ENCODE measurements around the gene ZNF3. TPM values are rescaled to one million over a fixed set of nuclear protein-coding genes. Genes with fewer than 3 reads are reported as not detected.

The ZNF3 gene
- total RNA-seq, 1 experiment from 2014 or later, result 44.3 TPM

GRCh38 chr7:100119072-100119969 lies 37.8 kb upstream of the ZNF3 start, which contains the start of the genes CNPY4 and TAF6:
Gene CNPY4 (plus strand): TSS chr7:100119634. CDS start chr7:100119745, 111 bp downstream.
Gene TAF6 (minus strand): TSS chr7:100119358. CDS start chr7:100114209, 5,149 bp downstream.
- Histone ChIP-seq H3K9me3 (replicated peaks) (no peaks in the 10 kb centered on the region), H3K4me3 (peak within 1 kb of the TSS; percentile 80), H3K27me3 (no peaks in the 10 kb centered on the region), H3K27ac (peak within 1 kb of the TSS; percentile 92), H3K4me1 (no peaks in the 10 kb centered on the region), H3K36me3 (no peaks in the 10 kb centered on the region)
- peak; percentile 97 to 98 for DNase-seq

DNA sequence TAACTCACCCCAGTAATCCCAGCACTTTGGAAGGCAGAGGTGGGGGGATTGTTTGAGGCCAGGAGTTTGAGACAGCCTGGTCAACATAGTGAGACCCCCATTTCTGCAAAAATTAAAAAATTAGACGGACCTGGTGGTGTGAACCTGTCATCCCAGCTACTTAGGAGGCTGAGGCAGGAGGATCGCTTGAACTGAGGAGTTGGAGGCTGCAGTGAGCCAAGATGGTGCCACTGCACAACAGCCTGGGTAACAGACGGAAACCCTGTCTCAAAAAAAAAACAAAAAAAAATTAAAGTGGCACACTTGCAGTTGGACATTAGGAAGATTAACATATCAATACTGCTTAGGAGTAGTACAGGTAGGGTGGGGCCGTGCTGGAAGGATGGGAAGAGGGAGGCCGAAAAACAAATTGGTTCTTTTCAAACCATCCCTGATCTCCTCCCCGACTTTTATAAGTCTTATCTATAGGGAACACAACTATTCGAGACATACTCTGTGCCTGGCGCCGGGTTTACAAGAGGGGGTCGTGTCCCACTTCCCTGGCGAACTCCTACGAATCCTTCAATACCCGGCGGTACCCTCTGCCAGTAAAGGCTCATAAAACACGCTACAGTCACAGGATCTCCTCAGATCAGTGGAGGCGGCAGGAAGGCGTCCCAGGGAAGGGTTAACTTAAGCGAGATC lies 37.0 kb upstream of the ZNF3 start:
- DNase-seq, result no peak
- Histone ChIP-seq H3K4me3 (peak overlapping the region; percentile 80), H3K27ac (peak overlapping the region; percentile 92), H3K9me3 (replicated peaks) (no peaks in the 10 kb centered on the region), H3K27me3 (no peaks in the 10 kb centered on the region), H3K36me3 (peaks cover 3% of the 10 kb centered on the region; the same call in 1 of the 2 replicates), H3K4me1 (no peaks in the 10 kb centered on the region)

DNA sequence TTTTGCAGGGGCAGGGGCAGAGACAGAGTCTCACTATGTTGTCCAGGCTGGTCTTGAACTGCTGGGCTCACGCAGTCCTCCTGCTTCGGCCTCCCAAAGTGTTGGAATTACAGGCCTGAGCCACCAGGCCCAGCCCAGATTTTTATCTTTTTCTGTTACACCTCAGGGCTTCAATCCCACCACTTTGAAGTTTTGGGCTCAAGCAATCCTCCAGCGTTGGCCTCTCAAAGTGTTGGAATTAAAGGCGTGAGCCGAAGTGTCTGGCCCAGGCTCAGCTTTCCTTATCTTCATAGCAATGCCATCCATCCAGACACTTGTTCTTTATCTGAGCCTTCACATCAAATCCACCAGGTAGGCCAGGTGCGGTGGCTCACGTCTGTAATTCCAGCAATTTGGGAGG lies 33.5 kb upstream of the ZNF3 start:
- Histone ChIP-seq H3K4me3 (no peak overlapping the region), H3K4me1 (no peaks in the 10 kb centered on the region), H3K36me3 (peaks cover 17% of the 10 kb centered on the region), H3K27me3 (no peaks in the 10 kb centered on the region), H3K9me3 (replicated peaks) (no peaks in the 10 kb centered on the region), H3K27ac (no peak overlapping the region)
- no peak for DNase-seq

DNA sequence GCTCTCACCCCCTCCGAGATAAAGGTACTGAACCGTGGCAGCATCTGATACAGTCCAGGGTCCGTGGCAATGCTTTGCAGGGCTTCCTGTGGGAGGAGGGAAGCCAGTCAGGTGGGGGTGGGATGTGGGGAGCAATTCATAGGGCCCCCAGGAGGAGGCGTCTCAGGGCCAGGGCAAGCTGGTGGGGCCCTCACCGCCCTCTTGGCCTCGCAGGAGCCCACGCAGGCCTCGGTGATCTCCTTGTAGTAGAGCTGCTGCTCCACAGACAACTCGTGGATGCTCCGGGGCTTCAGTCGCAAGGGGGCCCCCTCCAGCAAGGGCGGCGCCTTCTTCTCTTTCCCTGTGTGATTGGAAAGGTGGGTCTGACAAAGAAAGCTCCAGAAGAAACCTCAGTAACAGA lies 30.4 kb upstream of the ZNF3 start:
- Histone ChIP-seq H3K27me3 (no peaks in the 10 kb centered on the region), H3K27ac (no peak overlapping the region), H3K36me3 (peaks cover 36% of the 10 kb centered on the region), H3K4me3 (no peak overlapping the region), H3K4me1 (no peaks in the 10 kb centered on the region), H3K9me3 (replicated peaks) (no peaks in the 10 kb centered on the region)
- DNase-seq, result no peak

DNA sequence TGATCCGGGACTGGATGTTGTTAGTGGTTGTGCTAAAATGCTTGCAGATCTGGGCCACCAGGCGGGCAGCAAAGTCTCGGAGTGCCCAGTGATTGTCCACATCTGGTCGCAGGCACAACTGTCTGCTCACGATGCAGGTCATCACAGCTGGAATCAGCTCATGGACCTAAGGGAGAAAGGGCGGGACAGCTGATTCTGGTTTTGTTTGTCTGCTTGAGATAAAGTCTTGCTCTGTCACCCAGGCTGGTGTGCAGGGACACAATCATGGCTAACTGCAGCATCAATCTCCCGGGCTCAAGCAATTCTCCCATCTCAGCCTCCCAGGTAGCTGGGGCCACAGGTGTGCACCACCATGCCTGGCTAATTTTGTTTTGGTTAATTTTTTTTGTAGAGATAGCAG lies 29.6 kb upstream of the ZNF3 start:
- no peaks in the 10 kb centered on the region for H3K9me3 ChIP-seq (replicated peaks)
- H3K27ac ChIP-seq, result no peak overlapping the region
- H3K27me3 ChIP-seq, result no peaks in the 10 kb centered on the region
- peaks cover 36% of the 10 kb centered on the region for H3K36me3 ChIP-seq
- H3K4me1 ChIP-seq, result no peaks in the 10 kb centered on the region
- DNase-seq, result no peak
- no peak overlapping the region for H3K4me3 ChIP-seq

- Histone ChIP-seq H3K4me3 (no peak overlapping the region), H3K4me1 (no peaks in the 10 kb centered on the region), H3K36me3 (peaks cover 36% of the 10 kb centered on the region), H3K9me3 (replicated peaks) (no peaks in the 10 kb centered on the region), H3K27ac (no peak overlapping the region), H3K27me3 (no peaks in the 10 kb centered on the region)
- no peak for DNase-seq
Measured at GRCh38 chr7:100109521-100110163, 28.1 kb upstream of the ZNF3 start.

DNA sequence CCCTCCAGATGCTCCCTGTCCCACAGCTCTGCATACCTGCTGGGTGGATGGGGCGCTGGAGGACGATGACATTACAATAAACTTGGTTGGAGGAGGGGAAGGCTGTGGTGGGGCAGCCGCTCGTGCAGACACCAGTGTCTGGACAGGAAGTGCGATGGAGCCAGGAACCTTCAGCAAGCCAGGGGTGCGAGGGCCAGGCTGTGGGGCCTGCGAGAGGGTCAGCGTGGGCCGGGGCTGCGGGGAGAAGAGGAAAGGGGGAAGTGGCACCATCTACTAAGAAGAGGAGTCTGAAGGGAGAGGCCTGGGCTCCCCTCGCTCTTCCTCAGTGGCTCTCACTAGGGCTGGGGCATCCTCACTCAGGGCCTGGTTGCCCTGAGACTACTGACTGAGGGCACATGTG lies 26.4 kb upstream of the ZNF3 start:
- Histone ChIP-seq H3K27me3 (no peaks in the 10 kb centered on the region), H3K4me3 (no peak overlapping the region), H3K9me3 (replicated peaks) (no peaks in the 10 kb centered on the region), H3K36me3 (peaks cover 31% of the 10 kb centered on the region), H3K4me1 (no peaks in the 10 kb centered on the region), H3K27ac (no peak overlapping the region)
- no peak for DNase-seq

DNA sequence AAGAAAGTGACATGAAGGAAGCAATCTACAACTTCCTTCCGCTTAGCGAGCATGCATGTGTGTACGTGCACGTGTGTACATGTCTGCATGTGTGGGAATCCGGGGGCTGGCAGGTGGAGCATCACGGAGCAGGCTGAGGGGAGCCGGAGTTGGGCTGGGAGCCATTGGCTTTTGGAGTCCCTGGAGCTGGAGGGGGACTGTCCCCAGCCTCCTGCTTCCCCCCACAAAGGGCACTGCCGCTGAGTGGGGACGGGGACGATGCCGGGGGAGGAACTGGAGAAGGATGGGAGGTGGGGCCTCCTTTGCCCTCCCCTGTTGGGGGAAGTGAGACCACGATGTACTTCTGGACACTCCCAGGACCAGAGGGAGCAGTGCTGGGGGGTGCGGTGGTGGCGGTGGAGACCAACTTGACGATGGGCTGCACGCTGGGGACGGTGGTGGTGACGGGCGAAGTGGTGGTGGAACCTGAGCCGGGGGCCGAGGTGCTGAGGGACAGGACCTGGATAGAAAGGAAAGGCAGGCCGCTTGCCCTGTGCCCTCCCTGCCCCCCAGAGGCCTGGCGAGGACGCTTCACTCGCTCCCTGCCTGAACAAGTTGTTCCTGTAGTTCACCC lies 25.7 kb upstream of the ZNF3 start:
- Histone ChIP-seq H3K27ac (no peak overlapping the region), H3K9me3 (replicated peaks) (no peaks in the 10 kb centered on the region), H3K27me3 (no peaks in the 10 kb centered on the region), H3K4me1 (no peaks in the 10 kb centered on the region), H3K4me3 (no peak overlapping the region), H3K36me3 (peaks cover 27% of the 10 kb centered on the region)
- DNase-seq, result no peak

- Histone ChIP-seq H3K27me3 (no peaks in the 10 kb centered on the region), H3K4me3 (no peak overlapping the region), H3K4me1 (no peaks in the 10 kb centered on the region), H3K9me3 (replicated peaks) (no peaks in the 10 kb centered on the region), H3K36me3 (peaks cover 26% of the 10 kb centered on the region), H3K27ac (no peak overlapping the region)
- DNase-seq, result no peak
Measured at GRCh38 chr7:100106633-100107032, 25.1 kb upstream of the ZNF3 start.

DNA sequence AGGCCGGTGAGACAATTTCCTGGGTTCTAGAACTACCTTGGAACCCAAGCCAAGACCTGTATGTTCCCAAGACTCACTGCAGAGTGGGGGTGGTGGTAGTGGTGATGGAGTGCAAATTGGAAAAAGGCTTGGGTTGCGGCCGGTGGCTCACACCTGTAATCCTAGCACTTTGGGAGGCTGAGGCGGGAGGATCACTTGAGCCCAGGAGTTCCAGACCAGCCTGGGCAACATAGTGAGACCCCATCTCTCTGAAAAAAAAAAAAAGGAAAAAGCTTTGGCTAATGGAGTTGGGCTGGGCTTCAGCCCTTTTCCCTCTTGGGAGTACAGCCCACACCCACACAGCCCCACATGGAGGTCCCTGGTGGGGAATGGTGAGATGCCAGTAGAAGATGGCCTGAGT lies 24.0 kb upstream of the ZNF3 start:
- Histone ChIP-seq H3K36me3 (peaks cover 24% of the 10 kb centered on the region), H3K4me3 (no peak overlapping the region), H3K9me3 (replicated peaks) (no peaks in the 10 kb centered on the region), H3K27me3 (no peaks in the 10 kb centered on the region), H3K4me1 (no peaks in the 10 kb centered on the region), H3K27ac (no peak overlapping the region)
- DNase-seq, result no peak

DNA sequence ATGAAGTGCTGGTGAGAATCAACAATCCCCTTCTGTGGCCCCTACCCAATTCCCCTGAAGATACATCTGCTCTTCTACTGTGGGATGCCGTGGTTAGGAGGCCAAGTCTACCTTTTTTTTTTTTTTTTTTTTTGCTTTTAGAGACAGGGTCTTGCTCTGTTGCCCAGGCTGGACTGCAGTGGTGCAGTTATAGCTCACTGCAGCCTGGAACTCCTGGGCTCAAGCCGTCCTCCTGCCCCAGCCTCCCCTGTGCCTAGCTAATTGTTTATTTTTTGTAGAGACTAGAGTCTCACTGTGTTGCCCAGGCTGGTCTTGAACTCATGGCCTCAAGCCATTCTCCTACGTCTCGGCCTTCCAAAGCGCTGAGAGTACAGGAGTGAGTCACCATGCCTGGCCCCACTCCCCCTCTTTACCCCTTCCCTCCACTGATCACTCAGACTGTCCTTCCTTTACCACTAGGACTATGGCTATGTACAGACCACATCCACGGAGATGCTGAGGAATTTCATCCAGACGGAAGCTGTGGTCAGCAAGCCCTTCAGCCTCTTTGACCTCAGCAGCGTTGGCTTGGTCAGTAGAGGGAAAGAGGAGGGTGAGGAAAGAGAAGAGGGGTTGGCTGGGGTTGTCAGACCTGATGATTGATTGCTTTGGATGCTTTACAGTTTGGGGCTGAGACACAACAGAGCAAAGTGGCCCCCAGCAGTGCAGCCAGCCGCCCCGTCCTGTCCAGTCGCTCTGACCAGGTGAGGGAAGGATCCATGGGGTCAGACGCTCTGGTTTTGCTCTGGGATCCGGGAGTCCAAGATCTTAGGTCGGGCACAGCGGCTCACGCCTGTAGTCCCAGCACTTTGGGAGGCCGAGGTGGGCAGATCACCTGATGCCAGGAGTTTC lies 21.7 kb upstream of the ZNF3 start:
- Histone ChIP-seq H3K27me3 (no peaks in the 10 kb centered on the region), H3K4me1 (no peaks in the 10 kb centered on the region), H3K9me3 (replicated peaks) (no peaks in the 10 kb centered on the region), H3K4me3 (no peak overlapping the region), H3K36me3 (peaks cover 32% of the 10 kb centered on the region), H3K27ac (no peak overlapping the region)
- DNase-seq, result no peak

DNA sequence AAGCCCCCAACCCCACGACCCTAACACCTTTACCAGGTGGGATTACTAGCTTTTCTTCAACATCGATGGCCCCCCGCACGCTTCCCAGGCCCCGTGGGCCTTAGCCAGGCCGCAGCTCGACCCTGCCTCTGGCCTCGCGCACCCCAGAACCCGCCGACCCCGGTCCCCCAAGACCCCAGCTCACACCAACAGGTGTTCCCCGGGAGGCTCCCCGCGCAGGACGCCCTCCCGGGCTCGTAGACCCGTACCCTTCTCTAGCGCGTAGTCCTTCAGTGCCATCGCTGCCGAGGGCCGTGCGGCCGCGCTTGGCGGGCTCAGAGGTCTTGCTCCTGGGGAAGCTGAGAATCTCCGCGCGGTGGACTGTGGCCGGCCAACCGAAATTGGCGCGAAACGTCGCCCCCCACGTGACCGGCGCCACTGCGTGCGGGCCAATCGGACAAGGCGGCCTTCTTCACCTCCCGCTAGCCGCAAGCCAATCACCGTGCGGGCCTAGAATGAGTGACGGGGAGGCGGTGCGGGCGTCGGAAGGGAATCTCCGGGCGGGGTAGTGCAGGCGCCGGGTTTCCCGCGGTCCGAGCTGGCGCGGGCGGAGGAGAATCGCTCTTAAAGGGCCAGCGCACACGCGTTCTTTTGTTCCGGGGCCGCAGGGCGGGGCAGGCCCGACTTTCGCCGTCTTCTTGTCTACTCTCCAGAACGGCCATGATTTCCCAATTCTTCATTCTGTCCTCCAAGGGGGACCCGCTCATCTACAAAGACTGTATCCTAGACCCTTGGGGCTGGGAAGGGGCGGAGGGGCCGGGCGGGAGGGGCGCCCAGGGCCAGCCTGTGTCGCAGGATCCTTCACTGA lies 19.7 kb upstream of the ZNF3 start, which contains the start of the genes AP4M1 and MCM7:
TSS of gene AP4M1 (plus strand) at position 628 of the 847 bp plus-strand sequence. CDS start at position 700, 72 bp downstream.
TSS of gene MCM7 (minus strand) at position 382 of the 847 bp plus-strand sequence. CDS start at position 279, 103 bp downstream.
- peak; percentile 99 for DNase-seq
- Histone ChIP-seq H3K27me3 (no peaks in the 10 kb centered on the region), H3K27ac (peak within 1 kb of the TSS; percentile 98), H3K9me3 (replicated peaks) (no peaks in the 10 kb centered on the region), H3K4me1 (no peaks in the 10 kb centered on the region), H3K36me3 (peaks cover 43% of the 10 kb centered on the region), H3K4me3 (peak within 1 kb of the TSS; percentile 93)

Data from SJCRH30 (cell line).